ENCODE results near the gene MBOAT7.
"Not testable (repeated sequence)": the region's sequence is repeated elsewhere in the genome, so short reads cannot be mapped to it uniquely, and the experiment has no call there.

The MBOAT7 gene

GRCh38 chr19:54216869-54217268, 27.5 kb upstream of the MBOAT7 start:
- no peaks in the 10 kb centered on the region for H3K36me3 Mint-ChIP-seq
- no peaks in the 10 kb centered on the region for H3K9me3 Mint-ChIP-seq
- no peaks in the 10 kb centered on the region for H3K27me3 Mint-ChIP-seq
- H3K4me3 Mint-ChIP-seq = no peak overlapping the region
- no peaks in the 10 kb centered on the region for H3K4me1 Mint-ChIP-seq
- H3K27ac Mint-ChIP-seq = no peak overlapping the region

GRCh38 chr19:54214734-54215133, 25.4 kb upstream of the MBOAT7 start:
- not testable (repeated sequence) for H3K27me3 Mint-ChIP-seq, H3K36me3 Mint-ChIP-seq

GRCh38 chr19:54214217-54214616, 24.8 kb upstream of the MBOAT7 start:
- not testable (repeated sequence) for H3K36me3 Mint-ChIP-seq, H3K9me3 Mint-ChIP-seq, H3K4me3 Mint-ChIP-seq, H3K27me3 Mint-ChIP-seq, H3K27ac Mint-ChIP-seq
- peaks cover 20% of the 10 kb centered on the region for H3K4me1 Mint-ChIP-seq

More at GRCh38 chr19:54214734-54215133, 25.4 kb upstream of the MBOAT7 start:
- H3K4me1 Mint-ChIP-seq = peaks cover 16% of the 10 kb centered on the region
- not testable (repeated sequence) for H3K9me3 Mint-ChIP-seq, H3K4me3 Mint-ChIP-seq, H3K27ac Mint-ChIP-seq

GRCh38 chr19:54211235-54211634, 21.9 kb upstream of the MBOAT7 start:
- H3K4me3 Mint-ChIP-seq = peak overlapping the region; percentile 9
- H3K36me3 Mint-ChIP-seq = peaks cover 16% of the 10 kb centered on the region
- no peaks in the 10 kb centered on the region for H3K27me3 Mint-ChIP-seq
- H3K27ac Mint-ChIP-seq = peak overlapping the region; percentile 59
- peaks cover 50% of the 10 kb centered on the region for H3K4me1 Mint-ChIP-seq
- H3K9me3 Mint-ChIP-seq = no peaks in the 10 kb centered on the region

GRCh38 chr19:54209811-54210494, 20.6 kb upstream of the MBOAT7 start:
- Mint-ChIP-seq H3K27ac (peak overlapping the region; percentile 8), H3K4me1 (peaks cover 63% of the 10 kb centered on the region), H3K9me3 (no peaks in the 10 kb centered on the region), H3K36me3 (peaks cover 21% of the 10 kb centered on the region), H3K4me3 (peak overlapping the region; percentile 30), H3K27me3 (no peaks in the 10 kb centered on the region)

- no peaks in the 10 kb centered on the region for H3K27me3 Mint-ChIP-seq
Measured at GRCh38 chr19:54209058-54209810, 19.9 kb upstream of the MBOAT7 start.

GRCh38 chr19:54208784-54209057, 19.3 kb upstream of the MBOAT7 start:
- Mint-ChIP-seq H3K27ac (peak overlapping the region; percentile 85), H3K4me3 (peak overlapping the region; percentile 81), H3K27me3 (no peaks in the 10 kb centered on the region), H3K4me1 (peaks cover 74% of the 10 kb centered on the region), H3K36me3 (peaks cover 25% of the 10 kb centered on the region), H3K9me3 (no peaks in the 10 kb centered on the region)

More at GRCh38 chr19:54209058-54209810, 19.9 kb upstream of the MBOAT7 start:
- H3K4me3 Mint-ChIP-seq = no peak overlapping the region
- no peaks in the 10 kb centered on the region for H3K9me3 Mint-ChIP-seq
- H3K4me1 Mint-ChIP-seq = peaks cover 70% of the 10 kb centered on the region
- no peak overlapping the region for H3K27ac Mint-ChIP-seq
- peaks cover 25% of the 10 kb centered on the region for H3K36me3 Mint-ChIP-seq

GRCh38 chr19:54207983-54208783, 18.8 kb upstream of the MBOAT7 start:
- Mint-ChIP-seq H3K36me3 (peaks cover 27% of the 10 kb centered on the region), H3K27ac (peak overlapping the region; percentile 85), H3K27me3 (no peaks in the 10 kb centered on the region)

GRCh38 chr19:54207676-54207982, 18.2 kb upstream of the MBOAT7 start:
- Mint-ChIP-seq H3K4me1 (peaks cover 85% of the 10 kb centered on the region), H3K27ac (peak overlapping the region; percentile 85), H3K27me3 (no peaks in the 10 kb centered on the region), H3K36me3 (peaks cover 32% of the 10 kb centered on the region), H3K4me3 (peak overlapping the region; percentile 81), H3K9me3 (no peaks in the 10 kb centered on the region)

More at GRCh38 chr19:54207983-54208783, 18.8 kb upstream of the MBOAT7 start:
- H3K4me3 Mint-ChIP-seq = peak overlapping the region; percentile 81
- no peaks in the 10 kb centered on the region for H3K9me3 Mint-ChIP-seq
- peaks cover 80% of the 10 kb centered on the region for H3K4me1 Mint-ChIP-seq

GRCh38 chr19:54207193-54207592, 17.8 kb upstream of the MBOAT7 start:
- H3K27ac Mint-ChIP-seq = peak overlapping the region; percentile 85
- peaks cover 90% of the 10 kb centered on the region for H3K4me1 Mint-ChIP-seq
- peaks cover 36% of the 10 kb centered on the region for H3K36me3 Mint-ChIP-seq
- peak overlapping the region; percentile 81 for H3K4me3 Mint-ChIP-seq
- not testable (repeated sequence) for H3K9me3 Mint-ChIP-seq, H3K27me3 Mint-ChIP-seq

GRCh38 chr19:54206831-54207177, 17.4 kb upstream of the MBOAT7 start:
- H3K9me3 Mint-ChIP-seq = no peaks in the 10 kb centered on the region
- H3K36me3 Mint-ChIP-seq = peaks cover 39% of the 10 kb centered on the region
- peak overlapping the region; percentile 81 for H3K4me3 Mint-ChIP-seq
- H3K27me3 Mint-ChIP-seq = no peaks in the 10 kb centered on the region
- peak overlapping the region; percentile 85 for H3K27ac Mint-ChIP-seq
- peaks cover 91% of the 10 kb centered on the region for H3K4me1 Mint-ChIP-seq

GRCh38 chr19:54206030-54206830, 16.9 kb upstream of the MBOAT7 start:
- Mint-ChIP-seq H3K27me3 (no peaks in the 10 kb centered on the region), H3K36me3 (peaks cover 43% of the 10 kb centered on the region), H3K4me1 (peaks cover 90% of the 10 kb centered on the region), H3K27ac (no peak overlapping the region), H3K9me3 (no peaks in the 10 kb centered on the region), H3K4me3 (peak overlapping the region; percentile 95)

GRCh38 chr19:54204767-54205468, 15.5 kb upstream of the MBOAT7 start:
- Mint-ChIP-seq H3K27me3 (no peaks in the 10 kb centered on the region), H3K36me3 (peaks cover 45% of the 10 kb centered on the region), H3K9me3 (no peaks in the 10 kb centered on the region), H3K4me1 (peaks cover 77% of the 10 kb centered on the region), H3K4me3 (peak overlapping the region; percentile 95), H3K27ac (peak overlapping the region; percentile 48)

- Mint-ChIP-seq H3K4me1 (peaks cover 70% of the 10 kb centered on the region), H3K4me3 (peak overlapping the region; percentile 95), H3K9me3 (no peaks in the 10 kb centered on the region), H3K27ac (peak overlapping the region; percentile 55), H3K27me3 (no peaks in the 10 kb centered on the region), H3K36me3 (peaks cover 42% of the 10 kb centered on the region)
Measured at GRCh38 chr19:54203151-54203611, 13.8 kb upstream of the MBOAT7 start.

- Mint-ChIP-seq H3K36me3 (peaks cover 37% of the 10 kb centered on the region), H3K4me1 (peaks cover 58% of the 10 kb centered on the region), H3K27me3 (no peaks in the 10 kb centered on the region), H3K9me3 (no peaks in the 10 kb centered on the region), H3K4me3 (peak overlapping the region; percentile 95), H3K27ac (peak overlapping the region; percentile 65)
Measured at GRCh38 chr19:54201980-54202379, 12.6 kb upstream of the MBOAT7 start.
